HepG2 (cell line): ENCODE results near the gene ELF1. TPM values are rescaled to one million over a fixed set of nuclear protein-coding genes. Genes with fewer than 3 reads are reported as not detected.

ENCODE experiments used
- ATF2 ChIP-seq: sonication (generic); formaldehyde crosslinking; IDR thresholded peaks from 2 replicates; pipeline ENCODE4 v1.4.0; 2020; ENCODE audit warnings: missing genetic modification reagents
- CAMTA2 ChIP-seq: sonication (generic); formaldehyde crosslinking; IDR thresholded peaks from 2 replicates; pipeline ENCODE4 v1.4.0; 2020; ENCODE audit warnings: mild to moderate bottlenecking, missing genetic modification reagents, borderline replicate concordance
- EEA1 ChIP-seq: sonication (generic); formaldehyde crosslinking; IDR thresholded peaks from 2 replicates; pipeline ENCODE4 v1.5.1; 2020; ENCODE audit warnings: mild to moderate bottlenecking, missing genetic modification reagents, borderline replicate concordance
- ETV6 ChIP-seq: sonication (generic); formaldehyde crosslinking; conservative IDR thresholded peaks from 2 replicates; pipeline ENCODE4 v1.4.0; 2020; ENCODE audit warnings: missing genetic modification reagents
- HMG20A ChIP-seq: IDR thresholded peaks from 2 replicates; pipeline ENCODE4 v1.6.1; 2016; ENCODE audit warnings: borderline replicate concordance
- KDM5A ChIP-seq: fragments of 200-600 bp; sonication (generic); IDR thresholded peaks from 2 replicates; pipeline ENCODE4 v1.7.0; 2018; ENCODE audit warnings: antibody characterized with exemption, mild to moderate bottlenecking, low read length, borderline replicate concordance
- PCBP1 ChIP-seq: fragments of 200-400 bp; formaldehyde crosslinking; IDR thresholded peaks from 2 replicates; pipeline ENCODE4 v1.6.1; 2017; ENCODE audit warnings: mild to moderate bottlenecking, low read depth, low read length, borderline replicate concordance
- PHF21A ChIP-seq: sonication (generic); formaldehyde crosslinking; IDR thresholded peaks from 2 replicates; pipeline ENCODE4 v1.5.0; 2020; ENCODE audit warnings: mild to moderate bottlenecking, missing genetic modification reagents
- POLR2AphosphoS5 ChIP-seq: IDR thresholded peaks from 2 replicates; pipeline ENCODE4 v1.6.1; 2012; ENCODE audit warnings: low read depth, low read length
- ZBTB21 ChIP-seq: sonication (generic); formaldehyde crosslinking; IDR thresholded peaks from 2 replicates; pipeline ENCODE4 v1.4.0; 2020; ENCODE audit warnings: missing genetic modification reagents
- ZBTB8A ChIP-seq: sonication (generic); formaldehyde crosslinking; IDR thresholded peaks from 2 replicates; pipeline ENCODE4 v1.4.0; 2020; ENCODE audit warnings: mild to moderate bottlenecking, low read depth, missing genetic modification reagents, borderline replicate concordance
- ZFP37 ChIP-seq: sonication (generic); formaldehyde crosslinking; IDR thresholded peaks from 2 replicates; pipeline ENCODE4 v1.4.0; 2020; ENCODE audit warnings: missing genetic modification reagents, borderline replicate concordance
- ZNF101 ChIP-seq: sonication (generic); formaldehyde crosslinking; IDR thresholded peaks from 2 replicates; pipeline ENCODE4 v1.4.0; 2020; ENCODE audit warnings: mild to moderate bottlenecking, low read depth, missing genetic modification reagents, borderline replicate concordance
- ZNF124 ChIP-seq: sonication (generic); formaldehyde crosslinking; IDR thresholded peaks from 2 replicates; pipeline ENCODE4 v1.4.0; 2020; ENCODE audit warnings: missing genetic modification reagents
- ZNF138 ChIP-seq: sonication (generic); formaldehyde crosslinking; IDR thresholded peaks from 2 replicates; pipeline ENCODE4 v1.5.0; 2020; ENCODE audit warnings: mild to moderate bottlenecking, low read depth, missing genetic modification reagents
- ZNF260 ChIP-seq: sonication (generic); formaldehyde crosslinking; IDR thresholded peaks from 2 replicates; pipeline ENCODE4 v1.4.0; 2020; ENCODE audit warnings: missing genetic modification reagents, low read depth, mild to moderate bottlenecking, borderline replicate concordance
- ZNF451 ChIP-seq: sonication (generic); formaldehyde crosslinking; IDR thresholded peaks from 2 replicates; pipeline ENCODE4 v1.5.0; 2020; ENCODE audit warnings: mild to moderate bottlenecking, missing genetic modification reagents
- ZXDC ChIP-seq: sonication (generic); formaldehyde crosslinking; IDR thresholded peaks from 2 replicates; pipeline ENCODE4 v1.5.0; 2020; ENCODE audit warnings: mild to moderate bottlenecking, missing genetic modification reagents
- polyA plus RNA-seq, 8 experiments: library from polyadenylated mRNA; depleted of rRNA in 3 of 8; stranded (reverse) in 7 of 8; unstranded in 1 of 8; fragments of >200 nt; fragmentation: Illumina TruSeq in 4 of 8; extraction: Trizol in 4 of 8; gene quantifications; 2 replicates each; pipeline versions ENCODE4 v1.2.1 to v1.2.3, GENCODE V29; 2011 to 2016; ENCODE audit warnings: low read depth in 4 of 8, missing spikeins in 1 of 8, mixed read lengths in 1 of 8; ENCODE audit not compliant: insufficient read depth in 1 of 8
- total RNA-seq, 5 experiments: library from RNA; depleted of rRNA; stranded (reverse); fragments of >200 nt; fragmentation: Illumina TruSeq; extraction: Trizol; gene quantifications; 2 replicates each; pipeline ENCODE4 v1.2.3, GENCODE V29; 2016; ENCODE audit warnings: low read depth in 1 of 5
- TF ChIP-seq, protein P1 (sequence below): sonication (generic); formaldehyde crosslinking; IDR thresholded peaks from 2 replicates; pipeline ENCODE4 v1.4.0; 2020; ENCODE audit warnings: mild to moderate bottlenecking, low read depth, missing genetic modification reagents
- TF ChIP-seq, protein P2 (sequence below): sonication (generic); formaldehyde crosslinking; IDR thresholded peaks from 2 replicates; pipeline ENCODE4 v1.4.0; 2020; ENCODE audit warnings: missing genetic modification reagents

ELF1 gene
- total and polyA plus RNA-seq, 2 of the 13 experiments (the other 11 are each of a cell fraction or from before 2014, with no cell fraction given): 24.6 to 71.5 TPM

DNA sequence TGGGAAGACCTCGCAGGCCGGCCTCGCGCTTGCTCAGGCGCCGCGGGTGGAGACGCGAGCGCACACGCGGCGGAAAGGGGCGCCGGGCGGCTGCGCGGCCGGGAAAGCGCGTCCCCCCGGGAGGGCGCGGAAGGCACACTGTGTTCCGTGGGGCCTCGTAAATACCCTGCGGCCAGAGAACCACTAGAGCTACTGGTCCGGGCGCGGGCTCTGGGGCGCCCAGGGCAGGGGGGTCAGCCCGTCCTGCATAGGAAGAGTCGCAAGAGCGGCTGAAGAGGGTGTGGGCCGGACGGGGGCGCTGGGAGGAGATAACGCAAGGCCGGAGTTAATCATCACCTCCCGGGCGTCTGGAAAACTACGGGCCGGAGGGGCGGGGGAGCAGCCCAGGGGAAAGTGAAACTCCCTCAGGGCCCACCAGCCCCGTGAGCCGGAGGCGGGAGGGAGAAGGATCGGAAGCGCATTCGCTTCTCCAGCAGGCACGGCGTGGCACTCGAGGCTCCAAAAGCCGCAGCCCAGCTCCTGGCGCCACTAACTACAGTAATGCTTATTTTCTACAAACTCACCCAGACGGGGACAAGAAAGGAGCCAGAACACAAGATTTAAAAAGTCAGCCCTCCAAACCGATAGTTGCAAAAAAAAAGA is 41.1 kb upstream of the ELF1 start (continued):
- TF ChIP-seq, protein P1, sequence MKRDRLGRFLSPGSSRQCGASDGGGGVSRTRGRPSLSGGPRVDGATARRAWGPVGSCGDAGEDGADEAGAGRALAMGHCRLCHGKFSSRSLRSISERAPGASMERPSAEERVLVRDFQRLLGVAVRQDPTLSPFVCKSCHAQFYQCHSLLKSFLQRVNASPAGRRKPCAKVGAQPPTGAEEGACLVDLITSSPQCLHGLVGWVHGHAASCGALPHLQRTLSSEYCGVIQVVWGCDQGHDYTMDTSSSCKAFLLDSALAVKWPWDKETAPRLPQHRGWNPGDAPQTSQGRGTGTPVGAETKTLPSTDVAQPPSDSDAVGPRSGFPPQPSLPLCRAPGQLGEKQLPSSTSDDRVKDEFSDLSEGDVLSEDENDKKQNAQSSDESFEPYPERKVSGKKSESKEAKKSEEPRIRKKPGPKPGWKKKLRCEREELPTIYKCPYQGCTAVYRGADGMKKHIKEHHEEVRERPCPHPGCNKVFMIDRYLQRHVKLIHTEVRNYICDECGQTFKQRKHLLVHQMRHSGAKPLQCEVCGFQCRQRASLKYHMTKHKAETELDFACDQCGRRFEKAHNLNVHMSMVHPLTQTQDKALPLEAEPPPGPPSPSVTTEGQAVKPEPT: 0 out of 2 replicates have a peak, but pooled peaks have one; percentile 20
- TF ChIP-seq ZNF260 (CRISPR knock-in tag) (no peak), ZBTB8A (CRISPR knock-in tag) (no peak), ETV6 (CRISPR knock-in tag) (no peak), ZNF101 (CRISPR knock-in tag) (no peak), ZNF451 (CRISPR knock-in tag) (peak; percentile 52; the same call in 1 of the 2 replicates), PCBP1 (no peak), EEA1 (CRISPR knock-in tag) (no peak), ZNF138 (CRISPR knock-in tag) (no peak), ZBTB21 (CRISPR knock-in tag) (peak; percentile 47; the same call in 1 of the 2 replicates), ATF2 (no peak), PHF21A (CRISPR knock-in tag) (peak; percentile 90), POLR2AphosphoS5 (peak; percentile 81), ZXDC (CRISPR knock-in tag) (no peak; the same call in 1 of the 2 replicates), ZFP37 (no peak; the same call in 1 of the 2 replicates), KDM5A (peak; percentile 50; the same call in 1 of the 2 replicates), HMG20A (CRISPR knock-in tag) (no peak), ZNF124 (CRISPR knock-in tag) (peak; percentile 22; the same call in 1 of the 2 replicates), CAMTA2 (CRISPR knock-in tag) (no peak)
- TF ChIP-seq, protein P2, sequence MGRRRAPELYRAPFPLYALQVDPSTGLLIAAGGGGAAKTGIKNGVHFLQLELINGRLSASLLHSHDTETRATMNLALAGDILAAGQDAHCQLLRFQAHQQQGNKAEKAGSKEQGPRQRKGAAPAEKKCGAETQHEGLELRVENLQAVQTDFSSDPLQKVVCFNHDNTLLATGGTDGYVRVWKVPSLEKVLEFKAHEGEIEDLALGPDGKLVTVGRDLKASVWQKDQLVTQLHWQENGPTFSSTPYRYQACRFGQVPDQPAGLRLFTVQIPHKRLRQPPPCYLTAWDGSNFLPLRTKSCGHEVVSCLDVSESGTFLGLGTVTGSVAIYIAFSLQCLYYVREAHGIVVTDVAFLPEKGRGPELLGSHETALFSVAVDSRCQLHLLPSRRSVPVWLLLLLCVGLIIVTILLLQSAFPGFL (CRISPR knock-in tag): no peak
